Stimulated activated CD4-positive, alpha-beta T cell treated with anti-CD3 and anti-CD28 coated beads, Interleukin-4, amount 100 ng/mL, for 48 hours (primary cell): ENCODE results near the gene NSMF.
"Not testable (repeated sequence)": the region's sequence is repeated elsewhere in the genome, so short reads cannot be mapped to it uniquely, and the experiment has no call there.

Experiments used
- DNase-seq, 2 donors: peaks; one replicate each; pipeline ENCODE4 v3.0.0-alpha.2; 2020; ENCODE audit warnings: low read depth in 2 of 2

NSMF gene

GRCh38 chr9:137411260-137411644 is 47.9 kb downstream of the NSMF start:
- DNase-seq = no peak

- DNase-seq = no peak
Measured at GRCh38 chr9:137410891-137411249, 48.3 kb downstream of the NSMF start.

- DNase-seq = not testable (repeated sequence)
Measured at GRCh38 chr9:137410236-137410890, 48.8 kb downstream of the NSMF start.

- no peak for DNase-seq
Measured at GRCh38 chr9:137409515-137409914, 49.6 kb downstream of the NSMF start.

GRCh38 chr9:137408651-137409405 is 50.3 kb downstream of the NSMF start:
- DNase-seq = no peak

GRCh38 chr9:137407590-137408300 is 51.4 kb downstream of the NSMF start:
- no peak for DNase-seq

GRCh38 chr9:137406876-137407589 is 52.1 kb downstream of the NSMF start:
- peak; percentile 53 to 66 for DNase-seq

- DNase-seq = no peak
Measured at GRCh38 chr9:137406085-137406760, 52.9 kb downstream of the NSMF start.

- no peak for DNase-seq
Measured at GRCh38 chr9:137405677-137406081, 53.5 kb downstream of the NSMF start.

- DNase-seq = no peak
Measured at GRCh38 chr9:137404961-137405567, 54.1 kb downstream of the NSMF start.

GRCh38 chr9:137403269-137403668 is 55.9 kb downstream of the NSMF start:
- DNase-seq = no peak

GRCh38 chr9:137402746-137403145 is 56.4 kb downstream of the NSMF start:
- DNase-seq = no peak

GRCh38 chr9:137398561-137399468 is 60.3 kb downstream of the NSMF start:
- DNase-seq = no peak

GRCh38 chr9:137397675-137398423 is 61.3 kb downstream of the NSMF start:
- peak; percentile 35 to 37 for DNase-seq
